ENCODE measurements around the gene LFNG. TPM values are rescaled to one million over a fixed set of nuclear protein-coding genes. Genes with fewer than 3 reads are reported as not detected.
A peak's percentile ranks its signal among the peaks of the same experiment; 100 is the strongest.

LFNG gene
- total RNA-seq, 2 donors from 2014 or later: 16.0 to 47.2 TPM

DNA sequence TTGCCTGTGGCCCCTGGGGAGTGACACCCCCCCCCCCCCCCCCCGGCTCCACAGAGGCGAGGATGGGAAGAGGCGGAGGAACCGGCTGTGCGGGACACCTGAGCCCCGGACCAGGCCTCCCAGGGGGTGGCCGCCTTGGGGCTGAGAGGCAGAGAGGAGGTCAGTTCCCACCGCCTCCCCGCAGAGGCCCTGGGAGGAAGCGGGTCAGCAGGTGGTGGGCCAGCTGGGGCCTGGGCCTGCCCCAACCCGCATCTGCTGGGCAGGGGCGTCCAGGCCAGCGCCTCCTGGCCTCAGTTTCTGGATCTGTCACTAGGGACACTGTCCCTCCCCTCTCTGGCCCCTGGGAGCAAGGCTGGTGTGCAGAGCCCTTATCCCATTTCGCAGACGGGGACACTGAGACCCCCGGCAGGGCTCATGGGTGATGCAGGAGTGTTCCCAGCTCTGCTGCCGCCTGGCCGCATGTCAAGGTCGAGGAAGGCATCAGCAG is 14.6 kb upstream of the LFNG start:
- WGBS, 2 experiments (ENCODE audit: insufficient coverage in 1 of 2, insufficient read length in 1 of 2): 86 to 90% methylated on average over 11 to 19 of the region's 19 CpGs
- no peak overlapping the region for H3K9ac ChIP-seq (ENCODE audit: extremely low read depth, low read length, poor library complexity, severe bottlenecking)
- H3K4me1 ChIP-seq (ENCODE audit: control insufficient read depth, insufficient read depth, low read length): peaks cover 3% of the 10 kb centered on the region
- Mint-ChIP-seq H3K36me3 (ENCODE audit: low read depth) (no peaks in the 10 kb centered on the region), H3K4me1 (peaks cover 15% of the 10 kb centered on the region), H3K27me3 (ENCODE audit: insufficient read depth) (no peaks in the 10 kb centered on the region), H3K9me3 (no peaks in the 10 kb centered on the region), H3K27ac (no peak overlapping the region), H3K4me3 (no peak overlapping the region)
- no peak overlapping the region for H3K27ac ChIP-seq (ENCODE audit: low read depth, low read length)
- H3K9me3 ChIP-seq (ENCODE audit: control insufficient read depth, low read length): no peaks in the 10 kb centered on the region
- no peaks in the 10 kb centered on the region for H3K27me3 ChIP-seq (ENCODE audit: control insufficient read depth, insufficient read depth, low read length, poor library complexity, severe bottlenecking)
- no peak overlapping the region for H3K4me3 ChIP-seq (ENCODE audit: low read length)
- no peak for DNase-seq
- TF ChIP-seq, protein P1, sequence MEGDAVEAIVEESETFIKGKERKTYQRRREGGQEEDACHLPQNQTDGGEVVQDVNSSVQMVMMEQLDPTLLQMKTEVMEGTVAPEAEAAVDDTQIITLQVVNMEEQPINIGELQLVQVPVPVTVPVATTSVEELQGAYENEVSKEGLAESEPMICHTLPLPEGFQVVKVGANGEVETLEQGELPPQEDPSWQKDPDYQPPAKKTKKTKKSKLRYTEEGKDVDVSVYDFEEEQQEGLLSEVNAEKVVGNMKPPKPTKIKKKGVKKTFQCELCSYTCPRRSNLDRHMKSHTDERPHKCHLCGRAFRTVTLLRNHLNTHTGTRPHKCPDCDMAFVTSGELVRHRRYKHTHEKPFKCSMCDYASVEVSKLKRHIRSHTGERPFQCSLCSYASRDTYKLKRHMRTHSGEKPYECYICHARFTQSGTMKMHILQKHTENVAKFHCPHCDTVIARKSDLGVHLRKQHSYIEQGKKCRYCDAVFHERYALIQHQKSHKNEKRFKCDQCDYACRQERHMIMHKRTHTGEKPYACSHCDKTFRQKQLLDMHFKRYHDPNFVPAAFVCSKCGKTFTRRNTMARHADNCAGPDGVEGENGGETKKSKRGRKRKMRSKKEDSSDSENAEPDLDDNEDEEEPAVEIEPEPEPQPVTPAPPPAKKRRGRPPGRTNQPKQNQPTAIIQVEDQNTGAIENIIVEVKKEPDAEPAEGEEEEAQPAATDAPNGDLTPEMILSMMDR (conservative IDR thresholded peaks at IDR 0.05): no peak
- H3K36me3 ChIP-seq (ENCODE audit: control insufficient read depth, insufficient read depth, low read length): no peaks in the 10 kb centered on the region

GRCh38 chr7:2505401-2505800 is 14.2 kb upstream of the LFNG start:
- TF ChIP-seq, protein P1 (conservative IDR thresholded peaks at IDR 0.05): no peak
- Mint-ChIP-seq H3K27ac (no peak overlapping the region), H3K36me3 (ENCODE audit: low read depth) (no peaks in the 10 kb centered on the region), H3K27me3 (ENCODE audit: insufficient read depth) (no peaks in the 10 kb centered on the region), H3K4me3 (no peak overlapping the region), H3K4me1 (peaks cover 13% of the 10 kb centered on the region), H3K9me3 (no peaks in the 10 kb centered on the region)
- no peaks in the 10 kb centered on the region for H3K4me1 ChIP-seq (ENCODE audit: control insufficient read depth, insufficient read depth, low read length)
- H3K27me3 ChIP-seq (ENCODE audit: control insufficient read depth, insufficient read depth, low read length, poor library complexity, severe bottlenecking): no peaks in the 10 kb centered on the region
- no peak overlapping the region for H3K27ac ChIP-seq (ENCODE audit: low read depth, low read length)
- 93 to 100% methylated on average over 6 to 14 of the region's 14 CpGs for WGBS, 2 experiments (ENCODE audit: insufficient coverage in 1 of 2, insufficient read length in 1 of 2)
- H3K4me3 ChIP-seq (ENCODE audit: low read length): no peak overlapping the region
- no peak overlapping the region for H3K9ac ChIP-seq (ENCODE audit: extremely low read depth, low read length, poor library complexity, severe bottlenecking)
- no peak for DNase-seq
- no peaks in the 10 kb centered on the region for H3K9me3 ChIP-seq (ENCODE audit: control insufficient read depth, low read length)
- H3K36me3 ChIP-seq (ENCODE audit: control insufficient read depth, insufficient read depth, low read length): no peaks in the 10 kb centered on the region

DNA sequence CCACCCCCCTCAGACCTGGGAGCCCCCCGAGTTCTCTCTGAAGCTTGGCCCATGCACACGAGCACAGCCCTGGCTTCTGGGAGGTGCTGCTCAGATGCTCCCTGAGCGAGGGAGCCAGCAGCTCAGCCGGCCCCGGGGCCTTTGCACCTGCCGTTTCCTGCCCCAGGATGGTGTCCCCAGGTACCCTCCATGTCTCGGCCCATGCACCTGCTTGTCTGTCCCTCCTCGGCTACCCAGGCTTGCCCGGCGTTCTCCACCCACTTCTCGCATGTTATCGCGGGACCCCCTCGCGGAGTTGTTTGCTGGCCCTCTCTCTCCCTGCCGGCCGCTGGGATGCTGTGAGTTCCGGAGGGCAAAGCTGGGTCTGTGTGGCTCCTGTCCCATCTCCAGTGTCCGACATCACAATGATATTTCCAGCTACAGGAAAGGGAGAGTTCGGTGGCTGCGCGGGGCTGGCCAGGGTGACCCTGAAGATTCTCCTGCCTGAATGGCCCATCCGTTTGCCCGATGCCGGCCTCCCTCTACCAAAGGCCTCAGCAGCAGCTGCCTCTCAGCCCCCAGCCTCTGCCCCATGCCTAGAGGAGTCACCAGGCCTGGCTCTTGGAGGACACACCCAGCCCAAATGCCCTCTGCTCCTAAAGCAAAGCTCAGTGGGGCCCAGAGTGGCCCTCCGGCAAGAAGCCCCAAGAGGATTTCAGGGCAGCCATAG is 12.2 kb upstream of the LFNG start:
- H3K27me3 Mint-ChIP-seq (ENCODE audit: insufficient read depth): no peaks in the 10 kb centered on the region
- H3K4me3 ChIP-seq (ENCODE audit: low read length): no peak overlapping the region
- 83% methylated on average over 18 to 26 of the region's 26 CpGs for WGBS, 2 experiments (ENCODE audit: insufficient coverage in 1 of 2, insufficient read length in 1 of 2)
- TF ChIP-seq, protein P1 (conservative IDR thresholded peaks at IDR 0.05): no peak
- H3K36me3 ChIP-seq (ENCODE audit: control insufficient read depth, insufficient read depth, low read length): no peaks in the 10 kb centered on the region
- peaks cover 18% of the 10 kb centered on the region for H3K4me1 Mint-ChIP-seq
- H3K27ac Mint-ChIP-seq: peak overlapping the region; percentile 10
- no peaks in the 10 kb centered on the region for H3K27me3 ChIP-seq (ENCODE audit: control insufficient read depth, insufficient read depth, low read length, poor library complexity, severe bottlenecking)
- no peak overlapping the region for H3K4me3 Mint-ChIP-seq
- H3K27ac ChIP-seq (ENCODE audit: low read depth, low read length): no peak overlapping the region
- DNase-seq: no peak
- H3K36me3 Mint-ChIP-seq (ENCODE audit: low read depth): no peaks in the 10 kb centered on the region
- no peak overlapping the region for H3K9ac ChIP-seq (ENCODE audit: extremely low read depth, low read length, poor library complexity, severe bottlenecking)
- no peaks in the 10 kb centered on the region for H3K9me3 ChIP-seq (ENCODE audit: control insufficient read depth, low read length)
- no peaks in the 10 kb centered on the region for H3K9me3 Mint-ChIP-seq
- H3K4me1 ChIP-seq (ENCODE audit: control insufficient read depth, insufficient read depth, low read length): peaks cover 15% of the 10 kb centered on the region

Data from endodermal cell (in vitro differentiated cells).